ENCODE results near the gene PANK4.
A peak's percentile ranks its signal among the peaks of the same experiment; 100 is the strongest.

PANK4 gene

GRCh38 chr1:2544875-2545640 is 18.7 kb upstream of the PANK4 start:
- DNase-seq (ENCODE audit: low spot score), result no peak

GRCh38 chr1:2544093-2544874 is 17.9 kb upstream of the PANK4 start:
- DNase-seq (ENCODE audit: low spot score), result no peak

GRCh38 chr1:2543543-2544092 is 17.2 kb upstream of the PANK4 start:
- no peak for DNase-seq (ENCODE audit: low spot score)

- no peak for DNase-seq (ENCODE audit: low spot score)
Measured at GRCh38 chr1:2542246-2542915, 16.0 kb upstream of the PANK4 start.

GRCh38 chr1:2541619-2542245 is 15.3 kb upstream of the PANK4 start:
- no peak for DNase-seq (ENCODE audit: low spot score)

- no peak for DNase-seq (ENCODE audit: low spot score)
Measured at GRCh38 chr1:2540816-2541492, 14.6 kb upstream of the PANK4 start.

- DNase-seq (ENCODE audit: low spot score), result peak; percentile 66
Measured at GRCh38 chr1:2539312-2539907, 13.0 kb upstream of the PANK4 start.

- DNase-seq (ENCODE audit: low spot score), result no peak
Measured at GRCh38 chr1:2538872-2539271, 12.5 kb upstream of the PANK4 start.

- no peak for DNase-seq (ENCODE audit: low spot score)
Measured at GRCh38 chr1:2538376-2538775, 12.0 kb upstream of the PANK4 start.

GRCh38 chr1:2537784-2538115 is 11.4 kb upstream of the PANK4 start:
- no peak for DNase-seq (ENCODE audit: low spot score)

GRCh38 chr1:2535981-2536380 is 9.6 kb upstream of the PANK4 start:
- DNase-seq (ENCODE audit: low spot score), result no peak

- no peak for DNase-seq (ENCODE audit: low spot score)
Measured at GRCh38 chr1:2535455-2535854, 9.1 kb upstream of the PANK4 start.

GRCh38 chr1:2534687-2535441 is 8.5 kb upstream of the PANK4 start:
- no peak for DNase-seq (ENCODE audit: low spot score)

- no peak for DNase-seq (ENCODE audit: low spot score)
Measured at GRCh38 chr1:2534315-2534686, 7.9 kb upstream of the PANK4 start.

- DNase-seq (ENCODE audit: low spot score), result no peak
Measured at GRCh38 chr1:2533365-2533764, 7.0 kb upstream of the PANK4 start.

- DNase-seq (ENCODE audit: low spot score), result no peak
Measured at GRCh38 chr1:2532485-2533160, 6.2 kb upstream of the PANK4 start.

GRCh38 chr1:2530513-2531361 is 4.3 kb upstream of the PANK4 start:
- DNase-seq (ENCODE audit: low spot score), result no peak

GRCh38 chr1:2529784-2530512 is 3.6 kb upstream of the PANK4 start, which contains the start of gene HES5:
HES5 (minus strand) TSS chr1:2530263; CDS start chr1:2530164, 99 bp downstream.
- no peak for DNase-seq (ENCODE audit: low spot score)

Data from HuH-7 (cell line).